Measurements from ENCODE around the gene RRAS2.
A peak's percentile ranks its signal among the peaks of the same experiment; 100 is the strongest.

The RRAS2 gene

GRCh38 chr11:14244926-14245325 lies 114.1 kb downstream of the RRAS2 start:
- Histone ChIP-seq H3K36me3 (ENCODE audit: control insufficient read depth in 2 of 2, insufficient read depth in 2 of 2, low read length in 2 of 2) (peaks cover 0 to 11% of the 10 kb centered on the region in 2 donors), H3K9me3 (ENCODE audit: control insufficient read depth in 2 of 2, low read length in 2 of 2) (no peaks in the 10 kb centered on the region), H3K4me3 (ENCODE audit: low read length in 2 of 2) (no peak overlapping the region), H3K27ac (ENCODE audit: low read length) (no peak overlapping the region), H3K4me1 (ENCODE audit: control insufficient read depth, insufficient read depth, low read length) (peaks cover 23% of the 10 kb centered on the region), H3K9ac (ENCODE audit: low read length in 2 of 2) (no peak overlapping the region), H3K27me3 (ENCODE audit: control insufficient read depth in 1 of 2, insufficient read depth in 2 of 2, low read length in 2 of 2) (no peaks in the 10 kb centered on the region)

- no peaks in the 10 kb centered on the region for H3K9me3 ChIP-seq (ENCODE audit: control insufficient read depth in 2 of 2, low read length in 2 of 2)
- H3K9ac ChIP-seq (ENCODE audit: low read length in 2 of 2) = no peak overlapping the region
- H3K4me3 ChIP-seq (ENCODE audit: low read length in 2 of 2) = no peak overlapping the region
- H3K36me3 ChIP-seq (ENCODE audit: control insufficient read depth in 2 of 2, insufficient read depth in 2 of 2, low read length in 2 of 2) = peaks cover 0 to 11% of the 10 kb centered on the region in 2 donors
- H3K27ac ChIP-seq (ENCODE audit: low read length) = no peak overlapping the region
- no peaks in the 10 kb centered on the region for H3K27me3 ChIP-seq (ENCODE audit: control insufficient read depth in 1 of 2, insufficient read depth in 2 of 2, low read length in 2 of 2)
- H3K4me1 ChIP-seq (ENCODE audit: control insufficient read depth, insufficient read depth, low read length) = peaks cover 30% of the 10 kb centered on the region
Observed at GRCh38 chr11:14242733-14243132, 116.2 kb downstream of the RRAS2 start.

GRCh38 chr11:14242187-14242586 lies 116.8 kb downstream of the RRAS2 start:
- H3K27me3 ChIP-seq (ENCODE audit: control insufficient read depth in 1 of 2, insufficient read depth in 2 of 2, low read length in 2 of 2) = no peaks in the 10 kb centered on the region
- peak overlapping the region; percentile 49 for H3K27ac ChIP-seq (ENCODE audit: low read length)

DNA sequence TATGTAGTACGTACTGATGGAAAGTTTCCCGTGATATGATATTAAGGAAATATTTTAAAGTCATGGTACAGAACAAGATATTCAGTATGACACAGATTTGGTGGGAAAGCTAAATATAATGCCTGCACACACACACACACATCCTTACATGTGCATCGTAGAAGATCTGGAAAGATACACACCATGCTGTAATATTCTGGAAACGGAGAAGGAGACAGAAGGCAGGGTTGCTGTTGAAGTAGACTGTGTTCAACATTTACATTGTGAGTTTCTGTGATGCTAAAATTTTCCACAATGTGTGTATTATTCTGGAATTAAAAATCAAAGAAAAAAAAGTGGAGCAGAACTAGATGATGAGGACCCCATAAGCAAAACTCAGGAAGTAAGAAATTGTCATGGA lies 118.0 kb downstream of the RRAS2 start:
- Histone ChIP-seq H3K4me1 (ENCODE audit: control insufficient read depth, insufficient read depth, low read length) (peaks cover 43% of the 10 kb centered on the region), H3K27ac (ENCODE audit: low read length) (peak overlapping the region; percentile 37), H3K9me3 (ENCODE audit: control insufficient read depth in 2 of 2, low read length in 2 of 2) (no peaks in the 10 kb centered on the region), H3K9ac (ENCODE audit: low read length in 2 of 2) (no peak overlapping the region), H3K36me3 (ENCODE audit: control insufficient read depth in 2 of 2, insufficient read depth in 2 of 2, low read length in 2 of 2) (peaks cover 0 to 11% of the 10 kb centered on the region in 2 donors), H3K4me3 (ENCODE audit: low read length in 2 of 2) (no peak overlapping the region), H3K27me3 (ENCODE audit: control insufficient read depth in 1 of 2, insufficient read depth in 2 of 2, low read length in 2 of 2) (no peaks in the 10 kb centered on the region)

More at GRCh38 chr11:14242187-14242586, 116.8 kb downstream of the RRAS2 start:
- Histone ChIP-seq H3K9ac (ENCODE audit: low read length in 2 of 2) (no peak overlapping the region), H3K4me3 (ENCODE audit: low read length in 2 of 2) (no peak overlapping the region), H3K36me3 (ENCODE audit: control insufficient read depth in 2 of 2, insufficient read depth in 2 of 2, low read length in 2 of 2) (peaks cover 0 to 11% of the 10 kb centered on the region in 2 donors), H3K4me1 (ENCODE audit: control insufficient read depth, insufficient read depth, low read length) (peaks cover 35% of the 10 kb centered on the region), H3K9me3 (ENCODE audit: control insufficient read depth in 2 of 2, low read length in 2 of 2) (no peaks in the 10 kb centered on the region)

GRCh38 chr11:14240221-14240620 lies 118.8 kb downstream of the RRAS2 start:
- H3K9ac ChIP-seq (ENCODE audit: low read length in 2 of 2) = no peak overlapping the region
- no peak overlapping the region for H3K27ac ChIP-seq (ENCODE audit: low read length)
- peaks cover 0 to 11% of the 10 kb centered on the region in 2 donors for H3K36me3 ChIP-seq (ENCODE audit: control insufficient read depth in 2 of 2, insufficient read depth in 2 of 2, low read length in 2 of 2)
- H3K27me3 ChIP-seq (ENCODE audit: control insufficient read depth in 1 of 2, insufficient read depth in 2 of 2, low read length in 2 of 2) = no peaks in the 10 kb centered on the region
- peaks cover 43% of the 10 kb centered on the region for H3K4me1 ChIP-seq (ENCODE audit: control insufficient read depth, insufficient read depth, low read length)
- no peak overlapping the region for H3K4me3 ChIP-seq (ENCODE audit: low read length in 2 of 2)
- no peaks in the 10 kb centered on the region for H3K9me3 ChIP-seq (ENCODE audit: control insufficient read depth in 2 of 2, low read length in 2 of 2)

DNA sequence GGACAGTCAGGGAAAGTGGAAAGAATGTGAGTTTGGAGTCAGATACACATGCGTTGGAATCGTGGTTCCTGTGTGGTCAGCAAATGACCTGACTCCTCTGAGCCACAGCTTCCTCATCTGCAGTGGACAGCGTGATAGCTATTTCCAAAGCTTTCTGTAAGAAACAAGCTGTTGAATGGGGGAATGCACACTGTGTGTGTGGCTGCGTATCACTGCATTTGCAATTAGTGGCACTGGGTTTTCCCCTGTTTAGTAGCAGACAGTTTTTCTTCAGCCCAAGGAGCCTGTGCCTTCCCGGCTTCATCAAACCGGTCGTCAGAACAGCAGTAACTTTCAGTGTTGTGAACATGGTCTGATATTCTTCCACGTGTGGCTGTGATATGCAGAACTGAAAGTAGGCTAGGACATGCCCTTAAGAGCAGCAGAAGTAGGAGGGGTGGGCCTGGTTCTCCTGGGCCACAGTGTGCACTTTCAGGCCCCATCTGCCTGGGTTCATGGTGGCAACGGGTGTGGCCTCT lies 121.5 kb downstream of the RRAS2 start:
- H3K27ac ChIP-seq (ENCODE audit: low read length) = no peak overlapping the region
- no peaks in the 10 kb centered on the region for H3K9me3 ChIP-seq (ENCODE audit: control insufficient read depth in 2 of 2, low read length in 2 of 2)
- no peaks in the 10 kb centered on the region for H3K27me3 ChIP-seq (ENCODE audit: control insufficient read depth in 1 of 2, insufficient read depth in 2 of 2, low read length in 2 of 2)
- peak overlapping the region in 1 of 2 donors; percentile 8 for H3K4me3 ChIP-seq (ENCODE audit: low read length in 2 of 2)
- H3K36me3 ChIP-seq (ENCODE audit: control insufficient read depth in 2 of 2, insufficient read depth in 2 of 2, low read length in 2 of 2) = no peaks in the 10 kb centered on the region
- H3K9ac ChIP-seq (ENCODE audit: low read length in 2 of 2) = no peak overlapping the region
- peaks cover 43% of the 10 kb centered on the region for H3K4me1 ChIP-seq (ENCODE audit: control insufficient read depth, insufficient read depth, low read length)

DNA sequence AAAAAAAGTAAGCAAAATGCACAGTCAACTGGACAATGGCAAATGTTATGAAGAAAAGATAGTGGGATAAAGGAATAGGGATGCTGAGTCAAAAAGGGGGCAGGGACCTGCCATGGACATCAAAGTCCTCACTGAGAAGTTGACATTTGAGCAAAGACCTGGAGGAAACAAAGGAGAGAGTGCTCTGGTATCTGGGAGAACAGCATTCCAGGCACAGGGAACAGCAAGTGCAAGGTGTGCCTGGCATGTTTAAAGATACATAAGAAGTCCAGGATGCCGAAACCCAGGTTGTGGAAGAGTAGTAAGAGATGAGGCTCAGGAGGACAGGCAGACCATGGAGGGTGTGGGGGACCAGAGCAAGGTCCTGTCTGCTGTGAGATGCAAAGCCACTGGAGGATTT lies 123.3 kb downstream of the RRAS2 start:
- Histone ChIP-seq H3K27me3 (ENCODE audit: control insufficient read depth in 1 of 2, insufficient read depth in 2 of 2, low read length in 2 of 2) (no peaks in the 10 kb centered on the region), H3K27ac (ENCODE audit: low read length) (no peak overlapping the region)

DNA sequence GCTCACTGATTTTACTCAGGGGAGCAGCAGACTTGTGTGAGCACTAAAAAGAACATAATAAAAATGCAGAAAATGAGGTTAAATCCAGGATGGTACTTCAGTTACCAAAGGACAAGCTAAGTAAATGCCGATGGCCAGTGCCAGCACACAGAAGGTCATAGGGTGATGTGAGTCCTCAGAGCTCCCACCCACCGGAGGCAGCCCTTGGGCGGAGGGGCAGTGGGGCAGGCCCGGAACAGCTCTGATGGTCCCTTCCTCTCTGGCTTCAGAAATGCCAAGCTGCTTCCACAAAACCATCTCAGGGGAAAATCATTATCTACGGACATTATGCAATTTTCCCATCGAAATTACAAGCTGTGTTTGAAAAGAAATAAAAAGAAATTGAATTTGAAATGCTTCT lies 124.5 kb downstream of the RRAS2 start:
- Histone ChIP-seq H3K27ac (ENCODE audit: low read length) (no peak overlapping the region), H3K4me3 (ENCODE audit: low read length in 2 of 2) (no peak overlapping the region), H3K36me3 (ENCODE audit: control insufficient read depth in 2 of 2, insufficient read depth in 2 of 2, low read length in 2 of 2) (no peaks in the 10 kb centered on the region), H3K27me3 (ENCODE audit: control insufficient read depth in 1 of 2, insufficient read depth in 2 of 2, low read length in 2 of 2) (no peaks in the 10 kb centered on the region), H3K4me1 (ENCODE audit: control insufficient read depth, insufficient read depth, low read length) (peaks cover 29% of the 10 kb centered on the region), H3K9me3 (ENCODE audit: control insufficient read depth in 2 of 2, low read length in 2 of 2) (no peaks in the 10 kb centered on the region), H3K9ac (ENCODE audit: low read length in 2 of 2) (no peak overlapping the region)

More for the DNA sequence above, 123.3 kb downstream of the RRAS2 start:
- Histone ChIP-seq H3K4me1 (ENCODE audit: control insufficient read depth, insufficient read depth, low read length) (peaks cover 29% of the 10 kb centered on the region), H3K4me3 (ENCODE audit: low read length in 2 of 2) (no peak overlapping the region), H3K9ac (ENCODE audit: low read length in 2 of 2) (no peak overlapping the region), H3K36me3 (ENCODE audit: control insufficient read depth in 2 of 2, insufficient read depth in 2 of 2, low read length in 2 of 2) (no peaks in the 10 kb centered on the region), H3K9me3 (ENCODE audit: control insufficient read depth in 2 of 2, low read length in 2 of 2) (no peaks in the 10 kb centered on the region)

- no peak overlapping the region for H3K9ac ChIP-seq (ENCODE audit: low read length in 2 of 2)
- H3K36me3 ChIP-seq (ENCODE audit: control insufficient read depth in 2 of 2, insufficient read depth in 2 of 2, low read length in 2 of 2) = no peaks in the 10 kb centered on the region
- no peaks in the 10 kb centered on the region for H3K27me3 ChIP-seq (ENCODE audit: control insufficient read depth in 1 of 2, insufficient read depth in 2 of 2, low read length in 2 of 2)
- H3K4me3 ChIP-seq (ENCODE audit: low read length in 2 of 2) = no peak overlapping the region
- no peak overlapping the region for H3K27ac ChIP-seq (ENCODE audit: low read length)
- no peaks in the 10 kb centered on the region for H3K9me3 ChIP-seq (ENCODE audit: control insufficient read depth in 2 of 2, low read length in 2 of 2)
- H3K4me1 ChIP-seq (ENCODE audit: control insufficient read depth, insufficient read depth, low read length) = peaks cover 17% of the 10 kb centered on the region
Observed at GRCh38 chr11:14232652-14233051, 126.3 kb downstream of the RRAS2 start.

GRCh38 chr11:14230407-14230806 lies 128.6 kb downstream of the RRAS2 start:
- Histone ChIP-seq H3K4me3 (ENCODE audit: low read length in 2 of 2) (no peak overlapping the region), H3K9me3 (ENCODE audit: control insufficient read depth in 2 of 2, low read length in 2 of 2) (no peaks in the 10 kb centered on the region), H3K4me1 (ENCODE audit: control insufficient read depth, insufficient read depth, low read length) (peaks cover 6% of the 10 kb centered on the region), H3K27me3 (ENCODE audit: control insufficient read depth in 1 of 2, insufficient read depth in 2 of 2, low read length in 2 of 2) (no peaks in the 10 kb centered on the region), H3K36me3 (ENCODE audit: control insufficient read depth in 2 of 2, insufficient read depth in 2 of 2, low read length in 2 of 2) (peaks cover 0 to 2% of the 10 kb centered on the region in 2 donors), H3K27ac (ENCODE audit: low read length) (no peak overlapping the region), H3K9ac (ENCODE audit: low read length in 2 of 2) (no peak overlapping the region)

GRCh38 chr11:14229472-14229871 lies 129.5 kb downstream of the RRAS2 start:
- H3K4me1 ChIP-seq (ENCODE audit: control insufficient read depth, insufficient read depth, low read length) = peaks cover 6% of the 10 kb centered on the region
- H3K9me3 ChIP-seq (ENCODE audit: control insufficient read depth in 2 of 2, low read length in 2 of 2) = no peaks in the 10 kb centered on the region
- H3K27me3 ChIP-seq (ENCODE audit: control insufficient read depth in 1 of 2, insufficient read depth in 2 of 2, low read length in 2 of 2) = no peaks in the 10 kb centered on the region
- H3K36me3 ChIP-seq (ENCODE audit: control insufficient read depth in 2 of 2, insufficient read depth in 2 of 2, low read length in 2 of 2) = peaks cover 0 to 2% of the 10 kb centered on the region in 2 donors
- no peak overlapping the region for H3K27ac ChIP-seq (ENCODE audit: low read length)
- H3K4me3 ChIP-seq (ENCODE audit: low read length in 2 of 2) = no peak overlapping the region
- H3K9ac ChIP-seq (ENCODE audit: low read length in 2 of 2) = no peak overlapping the region
